ENCODE data around the gene NDUFAF4. TPM values are rescaled to one million over a fixed set of nuclear protein-coding genes. Genes with fewer than 3 reads are reported as not detected.

Gene NDUFAF4
- total and polyA plus RNA-seq, 2 donors (not counting 3 experiments of a cell fraction or from before 2014, with no cell fraction given), result 8.8 to 44.6 TPM

GRCh38 chr6:96911751-96912150 is 14.1 kb upstream of the NDUFAF4 start:
- Histone ChIP-seq H3K9me3 (replicated peaks; ENCODE audit: control insufficient read depth, insufficient read depth, low read length) (no peaks in the 10 kb centered on the region), H3K4me1 (ENCODE audit: control insufficient read depth, extremely low read depth, insufficient read depth, low read length) (no peaks in the 10 kb centered on the region), H3K4me3 (replicated peaks in 1 of 3; ENCODE audit: insufficient read depth in 1 of 3, low read depth in 1 of 3, low read length in 3 of 3) (no peak overlapping the region), H2AFZ (ENCODE audit: low read depth, low read length) (no peak overlapping the region), H3K79me2 (ENCODE audit: control insufficient read depth, insufficient read depth, low read length) (no peaks in the 10 kb centered on the region), H3K4me2 (ENCODE audit: insufficient read depth, low read length) (no peak overlapping the region), H4K20me1 (replicated peaks; ENCODE audit: control insufficient read depth, extremely low read depth, insufficient read depth, low read length) (no peaks in the 10 kb centered on the region), H3K27ac (ENCODE audit: insufficient read depth, low read depth, low read length) (no peak overlapping the region), H3K9ac (replicated peaks; ENCODE audit: extremely low read depth, insufficient read depth, low read length) (no peak overlapping the region), H3K9me1 (replicated peaks; ENCODE audit: control insufficient read depth, extremely low read depth, insufficient read depth, low read length) (no peaks in the 10 kb centered on the region), H3K27me3 (ENCODE audit: control insufficient read depth in 2 of 2, insufficient read depth in 2 of 2, low read length in 2 of 2) (peaks cover 0 to 17% of the 10 kb centered on the region in 2 experiments), H3K36me3 (ENCODE audit: control insufficient read depth in 2 of 2, extremely low read depth in 1 of 2, insufficient read depth in 2 of 2, low read length in 2 of 2) (no peaks in the 10 kb centered on the region)
- no TSS peak for BruUV-seq (replicated peaks)
- ChIA-PET CTCF (interaction anchor here (0.6 to 2.6 kb wide), 2 partner anchors 13 to 116 kb away, joined by 3 to 13 read pairs; no protein-coding TSS in a partner anchor), POLR2A (no interaction called here)
- FAIRE-seq (no peak), DNase-seq (ENCODE audit: low read depth, low spot score) (no peak)
- dilution Hi-C loops (cut with MboI; ENCODE audit: extremely low pct_ligation_motif_present, low sequenced_read_pairs) (no loop called here), intact Hi-C loops (cut with micrococcal nuclease) (no loop called here)
- TF ChIP-seq POLR2A (IDR thresholded peaks at IDR 0.05; ENCODE audit: low read depth, low read length) (no peak), MAX (IDR thresholded peaks at IDR 0.05; ENCODE audit: insufficient read depth, insufficient read length) (no peak)

DNA sequence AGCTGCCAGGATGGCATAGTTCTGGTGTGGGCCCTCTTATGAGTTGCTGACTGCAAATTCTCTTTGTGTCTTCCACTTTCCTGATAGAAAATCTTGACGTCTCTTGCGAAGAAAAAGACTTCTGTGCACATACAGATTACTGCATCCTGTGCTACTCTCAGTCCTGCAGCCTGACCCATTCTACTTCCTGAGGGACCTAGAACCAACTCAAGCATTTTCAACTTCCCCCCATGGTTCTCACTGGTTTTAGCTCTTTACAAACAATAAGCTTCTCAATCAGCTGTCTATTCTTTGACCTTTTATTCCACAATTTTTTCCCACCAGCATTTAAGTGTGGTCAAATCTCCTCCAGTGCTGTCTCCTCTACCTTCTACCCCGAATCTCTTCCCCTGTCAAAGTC is 13.5 kb upstream of the NDUFAF4 start:
- Histone ChIP-seq H3K4me2 (ENCODE audit: insufficient read depth, low read length) (no peak overlapping the region), H3K79me2 (ENCODE audit: control insufficient read depth, insufficient read depth, low read length) (no peaks in the 10 kb centered on the region), H3K36me3 (ENCODE audit: control insufficient read depth in 2 of 2, extremely low read depth in 1 of 2, insufficient read depth in 2 of 2, low read length in 2 of 2) (no peaks in the 10 kb centered on the region), H3K9me1 (replicated peaks; ENCODE audit: control insufficient read depth, extremely low read depth, insufficient read depth, low read length) (no peaks in the 10 kb centered on the region), H3K4me1 (ENCODE audit: control insufficient read depth, extremely low read depth, insufficient read depth, low read length) (no peaks in the 10 kb centered on the region), H3K27me3 (ENCODE audit: control insufficient read depth in 2 of 2, insufficient read depth in 2 of 2, low read length in 2 of 2) (peaks cover 0 to 19% of the 10 kb centered on the region in 2 experiments), H4K20me1 (replicated peaks; ENCODE audit: control insufficient read depth, extremely low read depth, insufficient read depth, low read length) (no peaks in the 10 kb centered on the region), H3K9ac (replicated peaks; ENCODE audit: extremely low read depth, insufficient read depth, low read length) (no peak overlapping the region), H3K27ac (ENCODE audit: insufficient read depth, low read depth, low read length) (no peak overlapping the region), H3K4me3 (replicated peaks in 1 of 3; ENCODE audit: insufficient read depth in 1 of 3, low read depth in 1 of 3, low read length in 3 of 3) (no peak overlapping the region), H2AFZ (ENCODE audit: low read depth, low read length) (no peak overlapping the region), H3K9me3 (replicated peaks; ENCODE audit: control insufficient read depth, insufficient read depth, low read length) (no peaks in the 10 kb centered on the region)
- no TSS peak for BruUV-seq (replicated peaks)
- ChIA-PET CTCF (interaction anchor here (2.6 kb wide), 1 partner anchor 12 kb away, joined by 13 read pairs; no protein-coding TSS in a partner anchor), POLR2A (interaction anchor here (0.6 kb wide), 1 partner anchor 1898 kb away, joined by 6 read pairs; no protein-coding TSS in a partner anchor)
- DNase-seq (ENCODE audit: low read depth, low spot score) (no peak), FAIRE-seq (no peak)
- intact Hi-C loops (cut with micrococcal nuclease), result no loop called here
- TF ChIP-seq EZH2 (IDR thresholded peaks at IDR 0.05; ENCODE audit: borderline replicate concordance, low read depth, low read length, severe bottlenecking) (no peak), JUN (IDR thresholded peaks at IDR 0.05; ENCODE audit: borderline replicate concordance, insufficient read depth, insufficient read length, low read depth) (no peak), POLR2A (IDR thresholded peaks at IDR 0.05; ENCODE audit: low read depth, low read length) (no peak), POLR2AphosphoS5 (IDR thresholded peaks at IDR 0.05; ENCODE audit: insufficient read depth, low read depth, low read length) (no peak), MAX (IDR thresholded peaks at IDR 0.05; ENCODE audit: insufficient read depth, insufficient read length) (no peak), MYC (IDR thresholded peaks at IDR 0.05; ENCODE audit: low read depth, low read length) (no peak), FOS (IDR thresholded peaks at IDR 0.05; ENCODE audit: borderline replicate concordance, insufficient read depth, low read length) (no peak), GATA2 (IDR thresholded peaks at IDR 0.05; ENCODE audit: insufficient read depth, insufficient read length, low read depth, low read length) (no peak)
- TF ChIP-seq, protein P1, sequence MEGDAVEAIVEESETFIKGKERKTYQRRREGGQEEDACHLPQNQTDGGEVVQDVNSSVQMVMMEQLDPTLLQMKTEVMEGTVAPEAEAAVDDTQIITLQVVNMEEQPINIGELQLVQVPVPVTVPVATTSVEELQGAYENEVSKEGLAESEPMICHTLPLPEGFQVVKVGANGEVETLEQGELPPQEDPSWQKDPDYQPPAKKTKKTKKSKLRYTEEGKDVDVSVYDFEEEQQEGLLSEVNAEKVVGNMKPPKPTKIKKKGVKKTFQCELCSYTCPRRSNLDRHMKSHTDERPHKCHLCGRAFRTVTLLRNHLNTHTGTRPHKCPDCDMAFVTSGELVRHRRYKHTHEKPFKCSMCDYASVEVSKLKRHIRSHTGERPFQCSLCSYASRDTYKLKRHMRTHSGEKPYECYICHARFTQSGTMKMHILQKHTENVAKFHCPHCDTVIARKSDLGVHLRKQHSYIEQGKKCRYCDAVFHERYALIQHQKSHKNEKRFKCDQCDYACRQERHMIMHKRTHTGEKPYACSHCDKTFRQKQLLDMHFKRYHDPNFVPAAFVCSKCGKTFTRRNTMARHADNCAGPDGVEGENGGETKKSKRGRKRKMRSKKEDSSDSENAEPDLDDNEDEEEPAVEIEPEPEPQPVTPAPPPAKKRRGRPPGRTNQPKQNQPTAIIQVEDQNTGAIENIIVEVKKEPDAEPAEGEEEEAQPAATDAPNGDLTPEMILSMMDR (IDR thresholded peaks at IDR 0.05; ENCODE audit: extremely low read depth in 1 of 2, insufficient read depth in 1 of 2, low read depth in 1 of 2, low read length in 2 of 2), result no peak
- dilution Hi-C loops (cut with MboI; ENCODE audit: extremely low pct_ligation_motif_present, low sequenced_read_pairs), result no loop called here

Measured in endothelial cell of umbilical vein (primary cell).